ENCODE results near the gene RAB7B. TPM values are rescaled to one million over a fixed set of nuclear protein-coding genes. Genes with fewer than 3 reads are reported as not detected.

RAB7B gene
- total RNA-seq, 2 donors from 2014 or later, result 0.57 to 1.2 TPM

DNA sequence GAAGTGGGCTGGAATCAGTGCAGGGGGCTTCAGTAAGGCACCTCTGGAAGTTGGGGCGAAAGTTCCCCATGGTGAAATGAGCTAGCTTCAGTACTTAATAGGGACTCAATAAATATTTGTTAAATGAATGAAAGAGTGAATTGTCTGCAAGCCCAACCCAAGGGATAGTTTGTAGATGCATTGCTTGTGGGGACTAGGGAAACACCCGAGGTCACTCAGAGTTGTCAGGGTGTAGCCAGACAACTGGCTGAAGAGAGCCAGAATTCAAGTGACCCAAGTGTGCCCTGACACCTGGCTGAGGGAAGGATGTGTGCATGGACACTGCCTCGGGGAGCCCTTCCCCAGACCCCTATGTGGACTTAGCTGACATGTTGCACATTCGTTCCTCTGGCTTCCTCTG lies 58.7 kb downstream of the RAB7B start:
- no peaks in the 10 kb centered on the region for H3K27me3 ChIP-seq
- no peaks in the 10 kb centered on the region for H3K4me1 ChIP-seq
- TF ChIP-seq, protein P1, sequence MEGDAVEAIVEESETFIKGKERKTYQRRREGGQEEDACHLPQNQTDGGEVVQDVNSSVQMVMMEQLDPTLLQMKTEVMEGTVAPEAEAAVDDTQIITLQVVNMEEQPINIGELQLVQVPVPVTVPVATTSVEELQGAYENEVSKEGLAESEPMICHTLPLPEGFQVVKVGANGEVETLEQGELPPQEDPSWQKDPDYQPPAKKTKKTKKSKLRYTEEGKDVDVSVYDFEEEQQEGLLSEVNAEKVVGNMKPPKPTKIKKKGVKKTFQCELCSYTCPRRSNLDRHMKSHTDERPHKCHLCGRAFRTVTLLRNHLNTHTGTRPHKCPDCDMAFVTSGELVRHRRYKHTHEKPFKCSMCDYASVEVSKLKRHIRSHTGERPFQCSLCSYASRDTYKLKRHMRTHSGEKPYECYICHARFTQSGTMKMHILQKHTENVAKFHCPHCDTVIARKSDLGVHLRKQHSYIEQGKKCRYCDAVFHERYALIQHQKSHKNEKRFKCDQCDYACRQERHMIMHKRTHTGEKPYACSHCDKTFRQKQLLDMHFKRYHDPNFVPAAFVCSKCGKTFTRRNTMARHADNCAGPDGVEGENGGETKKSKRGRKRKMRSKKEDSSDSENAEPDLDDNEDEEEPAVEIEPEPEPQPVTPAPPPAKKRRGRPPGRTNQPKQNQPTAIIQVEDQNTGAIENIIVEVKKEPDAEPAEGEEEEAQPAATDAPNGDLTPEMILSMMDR (IDR thresholded peaks at IDR 0.05), result no peak
- no peaks in the 10 kb centered on the region for H3K9me3 ChIP-seq
- H3K36me3 ChIP-seq, result no peaks in the 10 kb centered on the region
- H3K9ac ChIP-seq (ENCODE audit: low read depth in 2 of 2, low read length in 2 of 2), result no peak overlapping the region
- intact Hi-C loops (cut with DNase I), result no loop called here
- H3K4me3 ChIP-seq, result no peak overlapping the region
- no peak overlapping the region for H3K27ac ChIP-seq
- DNase-seq, result no peak

DNA sequence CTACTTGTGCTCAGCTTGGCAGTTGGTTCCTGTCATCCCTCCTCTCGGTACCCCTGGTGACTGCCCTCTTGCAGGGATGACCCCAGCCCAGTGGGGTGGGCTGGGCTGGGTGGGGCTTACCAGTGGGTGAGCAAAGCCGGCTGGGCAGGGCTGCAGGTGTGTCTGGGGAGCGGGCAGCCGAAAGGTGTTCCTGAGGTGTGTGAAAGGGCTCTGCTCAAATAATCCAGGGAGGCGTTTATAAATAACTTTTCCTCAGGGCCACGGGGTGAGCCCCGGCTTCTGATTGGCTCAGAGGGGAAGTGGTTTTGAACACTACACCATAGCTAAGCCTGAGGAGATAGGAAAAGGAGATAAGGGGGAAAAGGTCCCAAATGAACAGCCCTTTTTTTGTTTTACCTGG lies 60.0 kb downstream of the RAB7B start, which contains the start of gene SLC26A9:
SLC26A9 (minus strand) TSS at position 212 of the 400 bp plus-strand sequence. CDS start 7,636 bp downstream, outside the sequence.
- no peaks in the 10 kb centered on the region for H3K36me3 ChIP-seq
- H3K4me3 ChIP-seq, result no peak within 1 kb of the TSS
- no peaks in the 10 kb centered on the region for H3K4me1 ChIP-seq
- H3K27me3 ChIP-seq, result no peaks in the 10 kb centered on the region
- intact Hi-C loops (cut with DNase I), result no loop called here
- TF ChIP-seq, protein P1 (IDR thresholded peaks at IDR 0.05), result no peak
- DNase-seq, result no peak
- H3K27ac ChIP-seq, result no peak within 1 kb of the TSS
- H3K9me3 ChIP-seq, result no peaks in the 10 kb centered on the region
- no peak within 1 kb of the TSS for H3K9ac ChIP-seq (ENCODE audit: low read depth in 2 of 2, low read length in 2 of 2)

- Histone ChIP-seq H3K27me3 (no peaks in the 10 kb centered on the region), H3K9me3 (no peaks in the 10 kb centered on the region), H3K36me3 (no peaks in the 10 kb centered on the region), H3K4me3 (no peak overlapping the region), H3K4me1 (no peaks in the 10 kb centered on the region), H3K27ac (no peak overlapping the region), H3K9ac (ENCODE audit: low read depth in 2 of 2, low read length in 2 of 2) (no peak overlapping the region)
- no peak for DNase-seq
- intact Hi-C loops (cut with DNase I), result no loop called here
- TF ChIP-seq, protein P1 (IDR thresholded peaks at IDR 0.05), result no peak
These were observed 60.5 kb downstream of the RAB7B start for GRCh38 chr1:205942631-205943159.

- no peak for DNase-seq
- Histone ChIP-seq H3K4me3 (no peak overlapping the region), H3K27me3 (no peaks in the 10 kb centered on the region), H3K9ac (ENCODE audit: low read depth in 2 of 2, low read length in 2 of 2) (no peak overlapping the region), H3K36me3 (no peaks in the 10 kb centered on the region), H3K4me1 (no peaks in the 10 kb centered on the region), H3K27ac (no peak overlapping the region), H3K9me3 (no peaks in the 10 kb centered on the region)
- TF ChIP-seq, protein P1 (IDR thresholded peaks at IDR 0.05), result no peak
- intact Hi-C loops (cut with DNase I), result no loop called here
These were observed 62.5 kb downstream of the RAB7B start for GRCh38 chr1:205940710-205941109.

DNA sequence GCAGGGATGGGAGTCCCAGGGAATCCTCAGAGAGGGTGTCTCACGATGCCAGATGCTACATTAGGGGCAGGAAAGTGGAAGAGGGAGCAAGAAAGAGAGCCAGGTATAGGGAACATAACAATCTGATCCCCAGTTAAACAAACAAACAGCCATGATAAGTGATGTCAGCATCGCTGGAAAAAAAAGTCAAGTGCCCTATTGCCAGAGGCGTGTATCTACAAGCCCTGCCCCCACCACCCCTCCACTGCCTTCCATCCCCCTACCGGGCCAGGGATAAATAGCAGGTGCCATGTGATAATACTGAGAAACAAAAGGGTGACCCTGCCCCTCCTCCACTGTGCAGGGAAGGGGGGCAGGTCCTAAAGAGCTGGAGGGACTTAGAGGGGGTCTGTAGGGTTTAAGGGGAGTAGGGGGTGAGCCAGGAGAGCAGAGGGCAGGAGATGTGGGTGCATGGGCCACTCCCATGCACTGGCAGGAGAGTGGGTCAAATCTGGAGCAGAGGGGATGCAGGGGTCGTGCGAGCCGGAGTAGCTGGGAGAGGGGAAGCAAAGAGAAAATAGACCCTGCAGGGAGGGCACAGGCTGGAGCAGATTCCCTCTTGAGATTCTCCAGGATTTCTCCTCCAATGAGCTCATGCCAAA lies 63.4 kb downstream of the RAB7B start:
- no peak for DNase-seq
- H3K36me3 ChIP-seq, result no peaks in the 10 kb centered on the region
- no peak overlapping the region for H3K27ac ChIP-seq
- TF ChIP-seq, protein P1 (IDR thresholded peaks at IDR 0.05), result no peak
- no peaks in the 10 kb centered on the region for H3K4me1 ChIP-seq
- H3K4me3 ChIP-seq, result no peak overlapping the region
- no peak overlapping the region for H3K9ac ChIP-seq (ENCODE audit: low read depth in 2 of 2, low read length in 2 of 2)
- H3K9me3 ChIP-seq, result no peaks in the 10 kb centered on the region
- intact Hi-C loops (cut with DNase I), result no loop called here
- H3K27me3 ChIP-seq, result no peaks in the 10 kb centered on the region

Measured in colonic mucosa (tissue), 4 donors.